ENCODE results near the gene BAG2. TPM values are rescaled to one million over a fixed set of nuclear protein-coding genes. Genes with fewer than 3 reads are reported as not detected.
A peak's percentile ranks its signal among the peaks of the same experiment; 100 is the strongest.

Gene BAG2
- total RNA-seq, 1 donor from 2014 or later, result 5.0 TPM

DNA sequence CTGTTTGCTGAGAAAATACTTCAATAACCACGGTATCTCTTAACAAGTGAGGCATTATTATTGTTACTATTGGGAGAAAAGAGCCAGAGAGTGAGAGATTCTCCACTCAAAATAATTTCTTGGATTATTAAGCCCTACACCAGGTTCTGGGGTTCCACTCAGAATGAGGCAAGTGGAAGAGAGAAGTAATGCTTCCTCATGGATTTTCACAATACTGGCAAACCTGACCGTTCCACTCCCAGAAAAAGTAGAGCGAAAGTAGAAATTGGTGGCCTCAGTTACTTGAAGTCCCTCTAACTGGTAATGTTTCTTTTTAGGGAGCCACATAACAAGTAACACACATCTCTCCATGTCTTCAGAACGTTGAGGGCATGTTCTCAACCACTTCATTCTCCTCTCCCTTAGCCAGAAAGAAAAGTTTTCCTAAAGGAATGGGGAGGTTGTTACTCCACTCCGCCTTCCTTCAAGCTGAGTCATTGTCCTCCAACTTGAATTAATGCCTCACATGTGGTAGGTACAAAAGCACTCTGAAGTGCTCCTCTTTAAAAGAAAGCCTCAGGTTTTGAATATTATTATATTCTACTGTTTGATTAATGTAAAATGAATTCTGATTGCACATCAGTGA is 1.9 kb downstream of the BAG2 start:
- TF ChIP-seq, protein P1, sequence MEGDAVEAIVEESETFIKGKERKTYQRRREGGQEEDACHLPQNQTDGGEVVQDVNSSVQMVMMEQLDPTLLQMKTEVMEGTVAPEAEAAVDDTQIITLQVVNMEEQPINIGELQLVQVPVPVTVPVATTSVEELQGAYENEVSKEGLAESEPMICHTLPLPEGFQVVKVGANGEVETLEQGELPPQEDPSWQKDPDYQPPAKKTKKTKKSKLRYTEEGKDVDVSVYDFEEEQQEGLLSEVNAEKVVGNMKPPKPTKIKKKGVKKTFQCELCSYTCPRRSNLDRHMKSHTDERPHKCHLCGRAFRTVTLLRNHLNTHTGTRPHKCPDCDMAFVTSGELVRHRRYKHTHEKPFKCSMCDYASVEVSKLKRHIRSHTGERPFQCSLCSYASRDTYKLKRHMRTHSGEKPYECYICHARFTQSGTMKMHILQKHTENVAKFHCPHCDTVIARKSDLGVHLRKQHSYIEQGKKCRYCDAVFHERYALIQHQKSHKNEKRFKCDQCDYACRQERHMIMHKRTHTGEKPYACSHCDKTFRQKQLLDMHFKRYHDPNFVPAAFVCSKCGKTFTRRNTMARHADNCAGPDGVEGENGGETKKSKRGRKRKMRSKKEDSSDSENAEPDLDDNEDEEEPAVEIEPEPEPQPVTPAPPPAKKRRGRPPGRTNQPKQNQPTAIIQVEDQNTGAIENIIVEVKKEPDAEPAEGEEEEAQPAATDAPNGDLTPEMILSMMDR (IDR thresholded peaks at IDR 0.05; ENCODE audit: unreplicated experiment), result no peak
- H3K9me3 Mint-ChIP-seq, result no peaks in the 10 kb centered on the region
- H3K27me3 Mint-ChIP-seq (ENCODE audit: low read depth), result no peaks in the 10 kb centered on the region
- no peak for DNase-seq (ENCODE audit: low spot score in 2 of 2, unreplicated experiment in 2 of 2)
- no peaks in the 10 kb centered on the region for H3K36me3 Mint-ChIP-seq
- peaks cover 24% of the 10 kb centered on the region for H3K4me1 Mint-ChIP-seq
- peak overlapping the region; percentile 71 for H3K27ac Mint-ChIP-seq
- H3K4me3 Mint-ChIP-seq, result peak overlapping the region; percentile 77

DNA sequence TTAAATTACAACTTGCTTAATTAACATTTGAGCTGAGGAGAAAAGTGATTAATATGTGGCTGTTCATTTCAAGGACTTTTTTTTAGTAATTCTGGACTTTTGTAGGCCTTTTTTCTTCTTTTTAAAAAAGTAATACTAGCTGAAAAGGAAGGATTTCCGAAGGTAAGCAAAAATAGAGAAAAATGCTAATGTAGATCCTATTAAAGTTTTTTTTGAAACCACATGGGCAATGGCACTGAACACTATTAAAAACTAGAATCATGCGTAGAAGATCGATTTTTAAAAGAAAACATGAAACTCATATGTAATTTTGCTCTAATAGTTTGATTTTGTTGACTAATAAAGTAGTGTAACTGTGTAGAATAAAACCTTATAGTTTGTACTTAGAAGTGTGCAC is 2.4 kb downstream of the BAG2 start:
- H3K36me3 Mint-ChIP-seq, result no peaks in the 10 kb centered on the region
- peak overlapping the region; percentile 77 for H3K4me3 Mint-ChIP-seq
- H3K27me3 Mint-ChIP-seq (ENCODE audit: low read depth), result no peaks in the 10 kb centered on the region
- H3K4me1 Mint-ChIP-seq, result peaks cover 25% of the 10 kb centered on the region
- H3K9me3 Mint-ChIP-seq, result no peaks in the 10 kb centered on the region
- TF ChIP-seq, protein P1 (IDR thresholded peaks at IDR 0.05; ENCODE audit: unreplicated experiment), result no peak
- H3K27ac Mint-ChIP-seq, result peak overlapping the region; percentile 31
- DNase-seq (ENCODE audit: low spot score in 2 of 2, unreplicated experiment in 2 of 2), result no peak

DNA sequence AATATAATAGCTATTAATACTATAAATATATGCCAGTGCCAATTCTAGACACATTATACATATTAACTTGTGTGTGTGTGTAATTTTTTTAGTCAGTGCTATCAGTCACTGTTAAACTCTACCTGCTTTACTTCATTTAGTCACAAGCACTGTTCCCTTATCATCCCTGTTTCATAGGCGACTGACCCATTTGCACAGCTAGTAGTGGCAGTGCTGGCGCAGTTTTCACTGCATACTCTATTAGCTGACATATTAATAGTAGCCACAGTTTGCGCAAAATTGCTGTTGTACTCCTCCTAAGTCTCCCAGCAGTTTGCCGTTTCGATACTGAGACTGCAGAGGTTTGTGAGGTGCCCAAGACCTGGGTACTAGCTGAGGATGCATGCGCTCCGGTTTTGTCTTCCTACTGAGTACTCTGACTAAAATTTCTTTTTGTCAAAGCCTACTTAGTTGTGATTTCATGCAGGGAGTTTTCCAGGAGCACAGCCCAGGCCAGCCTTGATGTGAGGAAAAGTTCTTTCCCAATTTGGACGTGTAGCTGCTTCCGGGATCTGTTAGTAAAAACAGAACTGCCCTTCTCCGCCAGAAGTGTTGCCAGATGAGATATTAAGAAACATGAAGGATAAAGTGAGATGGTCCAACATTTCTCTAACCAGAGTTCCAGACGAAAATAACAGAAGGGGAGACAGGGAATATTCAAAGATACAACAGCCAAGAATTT is 5.6 kb downstream of the BAG2 start:
- peak overlapping the region; percentile 86 for H3K27ac Mint-ChIP-seq
- H3K4me1 Mint-ChIP-seq, result peaks cover 34% of the 10 kb centered on the region

DNA sequence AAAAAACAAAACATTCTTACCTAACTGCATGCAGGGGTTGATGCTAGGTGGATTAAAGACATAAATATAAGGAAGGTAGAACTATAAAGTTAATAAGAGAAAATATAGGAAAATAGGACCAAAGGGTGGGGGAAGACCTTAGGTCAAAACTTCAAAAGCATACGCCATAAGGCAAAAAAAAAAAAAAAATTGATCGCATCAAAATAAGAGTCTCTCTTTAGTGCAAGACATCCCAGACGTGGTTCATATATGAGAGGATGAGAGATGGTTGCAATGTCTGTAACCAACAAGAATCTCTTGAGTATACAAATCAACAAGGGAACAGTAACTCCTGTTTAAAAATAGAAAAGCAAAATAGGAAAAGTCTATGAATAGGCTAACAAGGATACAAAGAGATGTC is 8.5 kb downstream of the BAG2 start:
- H3K27me3 Mint-ChIP-seq (ENCODE audit: low read depth), result no peaks in the 10 kb centered on the region
- H3K4me3 Mint-ChIP-seq, result no peak overlapping the region
- H3K36me3 Mint-ChIP-seq, result peaks cover 16% of the 10 kb centered on the region
- H3K4me1 Mint-ChIP-seq, result peaks cover 21% of the 10 kb centered on the region
- H3K27ac Mint-ChIP-seq, result peak overlapping the region; percentile 14
- no peaks in the 10 kb centered on the region for H3K9me3 Mint-ChIP-seq
- DNase-seq (ENCODE audit: low spot score in 2 of 2, unreplicated experiment in 2 of 2), result no peak
- TF ChIP-seq, protein P1 (IDR thresholded peaks at IDR 0.05; ENCODE audit: unreplicated experiment), result no peak

More for the DNA sequence above, 5.6 kb downstream of the BAG2 start:
- TF ChIP-seq, protein P1 (IDR thresholded peaks at IDR 0.05; ENCODE audit: unreplicated experiment), result no peak
- H3K4me3 Mint-ChIP-seq, result no peak overlapping the region
- no peak for DNase-seq (ENCODE audit: low spot score in 2 of 2, unreplicated experiment in 2 of 2)
- no peaks in the 10 kb centered on the region for H3K27me3 Mint-ChIP-seq (ENCODE audit: low read depth)
- H3K9me3 Mint-ChIP-seq, result no peaks in the 10 kb centered on the region
- peaks cover 9% of the 10 kb centered on the region for H3K36me3 Mint-ChIP-seq

DNA sequence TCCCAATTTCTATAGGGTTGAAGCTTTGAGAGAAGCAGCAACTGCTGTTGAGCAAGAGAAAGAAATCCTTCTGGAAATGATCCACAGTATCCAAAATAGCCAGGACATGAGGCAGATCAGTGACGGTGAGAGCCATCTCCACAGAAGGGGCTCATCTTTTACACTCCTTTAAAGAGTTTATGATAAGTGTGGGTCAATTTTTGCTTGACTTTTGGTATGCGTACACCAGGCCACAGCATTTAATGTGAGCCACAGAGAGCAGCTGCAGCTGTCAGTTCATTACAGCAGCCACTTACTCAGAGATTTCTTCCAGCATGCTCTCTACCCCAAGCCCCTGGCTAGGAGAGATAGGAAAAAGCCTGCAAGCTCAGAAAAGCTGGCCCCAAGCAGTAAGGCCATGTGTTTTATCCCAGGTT is 9.9 kb downstream of the BAG2 start:
- peaks cover 21% of the 10 kb centered on the region for H3K4me1 Mint-ChIP-seq
- H3K27ac Mint-ChIP-seq, result peak overlapping the region; percentile 66
- TF ChIP-seq, protein P1 (IDR thresholded peaks at IDR 0.05; ENCODE audit: unreplicated experiment), result no peak
- H3K36me3 Mint-ChIP-seq, result peaks cover 16% of the 10 kb centered on the region
- H3K9me3 Mint-ChIP-seq, result no peaks in the 10 kb centered on the region
- H3K4me3 Mint-ChIP-seq, result no peak overlapping the region
- no peaks in the 10 kb centered on the region for H3K27me3 Mint-ChIP-seq (ENCODE audit: low read depth)
- DNase-seq (ENCODE audit: low spot score in 2 of 2, unreplicated experiment in 2 of 2), result no peak
